SU-DHL-6 (cell line): Measurements from ENCODE around the gene SNRNP48.

Experiments
- H2AFZ ChIP-seq: fragments of 200-600 bp; sonication (generic); 2 replicates; pipeline ENCODE4 v1.6.1; 2014; ENCODE audit warnings: low read depth, mild to moderate bottlenecking, moderate library complexity, mixed read lengths, antibody characterized with exemption, low read length; ENCODE audit not compliant: severe bottlenecking
- H3F3A ChIP-seq: fragments of 200-600 bp; shearing (Covaris generic); 2 replicates; pipeline ENCODE4 v1.6.0; 2016; ENCODE audit warnings: antibody characterized with exemption, mild to moderate bottlenecking; ENCODE audit not compliant: insufficient read depth
- H3K27ac ChIP-seq: fragments of 200-600 bp; sonication (generic); 2 replicates; pipeline ENCODE4 v1.5.1; 2016; ENCODE audit warnings: low read depth, mild to moderate bottlenecking, low read length, moderate library complexity, mixed read lengths
- H3K27me3 ChIP-seq: fragments of 200-600 bp; sonication (generic), shearing (Covaris generic); 2 replicates; pipeline ENCODE4 v1.6.0; 2014; ENCODE audit warnings: mild to moderate bottlenecking, low read length
- H3K36me3 ChIP-seq: fragments of 200-600 bp; sonication (generic); 2 replicates; pipeline ENCODE4 v1.6.1; 2014; ENCODE audit warnings: mild to moderate bottlenecking, low read length, mixed read lengths
- H3K4me2 ChIP-seq: fragments of 300-600, 200-600 bp; shearing (Covaris generic), sonication (generic); 2 replicates; pipeline ENCODE4 v1.6.0; 2014; ENCODE audit warnings: low read length, low read depth, mild to moderate bottlenecking; ENCODE audit not compliant: poor library complexity, severe bottlenecking
- H3K4me3 ChIP-seq: fragments of 200-600 bp; sonication (generic); 2 replicates; pipeline ENCODE4 v1.5.1; 2014; ENCODE audit warnings: antibody characterized with exemption, low read length, mild to moderate bottlenecking, mixed read lengths; ENCODE audit not compliant: insufficient read depth, poor library complexity, severe bottlenecking
- H3K79me2 ChIP-seq: fragments of 200-600 bp; sonication (generic); 2 replicates; pipeline ENCODE4 v1.6.1; 2014; ENCODE audit warnings: mild to moderate bottlenecking, low read length, moderate library complexity; ENCODE audit not compliant: insufficient read depth
- H3K9ac ChIP-seq: fragments of 200-600 bp; sonication (generic); 2 replicates; pipeline ENCODE4 v1.7.0; 2014; ENCODE audit warnings: mild to moderate bottlenecking, low read length
- H3K9me2 ChIP-seq: fragments of 200-600 bp; sonication (generic); replicated peaks from 2 replicates; pipeline ENCODE4 v1.6.1; 2014; ENCODE audit warnings: low read length; ENCODE audit not compliant: insufficient read depth
- H3K9me3 ChIP-seq: fragments of 200-600 bp; sonication (generic); 2 replicates; pipeline ENCODE4 v1.6.1; 2014; ENCODE audit warnings: low read length, mixed read lengths; ENCODE audit not compliant: insufficient read depth
- H4K20me1 ChIP-seq: fragments of 200-600 bp; sonication (generic); 2 replicates; pipeline ENCODE4 v1.6.1; 2014; ENCODE audit warnings: low read depth, mild to moderate bottlenecking, antibody characterized with exemption, low read length, moderate library complexity, mixed read lengths
- EZH2phosphoT487 ChIP-seq: fragments of 200-600 bp; sonication (generic), shearing (Covaris generic); conservative IDR thresholded peaks from 2 replicates; pipeline ENCODE4 v1.6.1; 2018; ENCODE audit warnings: mild to moderate bottlenecking, antibody characterized with exemption, low read length, moderate library complexity, mixed read lengths
- TF ChIP-seq, protein P1 (sequence below): fragments of 200-600 bp; sonication (generic); IDR thresholded peaks from one replicate; pipeline ENCODE4 v1.5.1; 2017; ENCODE audit warnings: antibody characterized with exemption, mild to moderate bottlenecking, low read length, moderate library complexity; ENCODE audit not compliant: insufficient read depth, poor library complexity, severe bottlenecking

The SNRNP48 gene

GRCh38 chr6:7637533-7637932, 47.5 kb downstream of the SNRNP48 start:
- Histone ChIP-seq H3K4me2 (no peak overlapping the region), H3K9ac (no peak overlapping the region), H3K36me3 (no peaks in the 10 kb centered on the region), H3K79me2 (no peaks in the 10 kb centered on the region), H3K27me3 (no peaks in the 10 kb centered on the region), H3F3A (no peaks in the 10 kb centered on the region), H3K9me2 (no peaks in the 10 kb centered on the region), H3K4me3 (no peak overlapping the region), H4K20me1 (no peaks in the 10 kb centered on the region), H2AFZ (no peak overlapping the region), H3K27ac (no peak overlapping the region), H3K9me3 (no peaks in the 10 kb centered on the region)
- TF ChIP-seq, protein P1, sequence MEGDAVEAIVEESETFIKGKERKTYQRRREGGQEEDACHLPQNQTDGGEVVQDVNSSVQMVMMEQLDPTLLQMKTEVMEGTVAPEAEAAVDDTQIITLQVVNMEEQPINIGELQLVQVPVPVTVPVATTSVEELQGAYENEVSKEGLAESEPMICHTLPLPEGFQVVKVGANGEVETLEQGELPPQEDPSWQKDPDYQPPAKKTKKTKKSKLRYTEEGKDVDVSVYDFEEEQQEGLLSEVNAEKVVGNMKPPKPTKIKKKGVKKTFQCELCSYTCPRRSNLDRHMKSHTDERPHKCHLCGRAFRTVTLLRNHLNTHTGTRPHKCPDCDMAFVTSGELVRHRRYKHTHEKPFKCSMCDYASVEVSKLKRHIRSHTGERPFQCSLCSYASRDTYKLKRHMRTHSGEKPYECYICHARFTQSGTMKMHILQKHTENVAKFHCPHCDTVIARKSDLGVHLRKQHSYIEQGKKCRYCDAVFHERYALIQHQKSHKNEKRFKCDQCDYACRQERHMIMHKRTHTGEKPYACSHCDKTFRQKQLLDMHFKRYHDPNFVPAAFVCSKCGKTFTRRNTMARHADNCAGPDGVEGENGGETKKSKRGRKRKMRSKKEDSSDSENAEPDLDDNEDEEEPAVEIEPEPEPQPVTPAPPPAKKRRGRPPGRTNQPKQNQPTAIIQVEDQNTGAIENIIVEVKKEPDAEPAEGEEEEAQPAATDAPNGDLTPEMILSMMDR = no peak
- TF ChIP-seq EZH2phosphoT487 = no peak

DNA sequence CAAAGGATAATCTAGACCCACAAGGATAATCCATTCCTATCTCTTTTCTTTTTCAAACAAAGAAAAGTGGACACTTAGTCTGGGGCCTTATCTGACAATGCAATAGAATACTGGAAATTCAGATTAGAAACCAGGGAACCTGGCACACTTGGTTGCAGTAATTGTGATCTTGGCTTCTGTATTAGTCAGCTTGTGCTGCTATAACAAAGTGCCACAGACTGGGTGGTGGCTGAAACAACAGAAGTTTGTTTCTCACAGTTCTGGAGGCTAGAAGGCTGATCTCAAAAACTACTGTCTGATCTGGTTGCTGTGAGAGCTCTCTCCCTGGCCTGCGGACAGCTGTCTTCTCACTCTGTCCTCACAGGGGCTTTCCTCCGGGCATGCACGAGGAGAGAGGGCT, 49.4 kb downstream of the SNRNP48 start:
- Histone ChIP-seq H3F3A (no peaks in the 10 kb centered on the region), H3K9ac (no peak overlapping the region), H3K9me3 (no peaks in the 10 kb centered on the region), H3K27ac (no peak overlapping the region), H4K20me1 (no peaks in the 10 kb centered on the region), H3K36me3 (no peaks in the 10 kb centered on the region), H3K79me2 (no peaks in the 10 kb centered on the region), H3K4me2 (no peak overlapping the region), H2AFZ (no peak overlapping the region), H3K4me3 (no peak overlapping the region), H3K9me2 (no peaks in the 10 kb centered on the region), H3K27me3 (no peaks in the 10 kb centered on the region)
- TF ChIP-seq EZH2phosphoT487 = no peak
- TF ChIP-seq, protein P1 = no peak

- Histone ChIP-seq H3K9me2 (no peaks in the 10 kb centered on the region), H3K79me2 (no peaks in the 10 kb centered on the region), H3K36me3 (no peaks in the 10 kb centered on the region), H3K27me3 (no peaks in the 10 kb centered on the region), H3K9me3 (no peaks in the 10 kb centered on the region), H3K4me3 (no peak overlapping the region), H3K9ac (no peak overlapping the region), H4K20me1 (no peaks in the 10 kb centered on the region), H2AFZ (no peak overlapping the region), H3K27ac (no peak overlapping the region), H3K4me2 (no peak overlapping the region), H3F3A (no peaks in the 10 kb centered on the region)
- TF ChIP-seq EZH2phosphoT487 = no peak
- TF ChIP-seq, protein P1 = no peak
These were observed 50.0 kb downstream of the SNRNP48 start for GRCh38 chr6:7640016-7640415.
